Ishikawa (cell line): ENCODE data around the gene SRP72.

ENCODE experiments used
- TAF1 ChIP-seq: IDR thresholded peaks from 2 replicates; pipeline ENCODE4 v1.6.1; 2012; ENCODE audit warnings: low read depth, mild to moderate bottlenecking
- YY1 ChIP-seq: IDR thresholded peaks from 2 replicates; pipeline ENCODE4 v1.6.1; 2012; ENCODE audit warnings: low read depth

- TF ChIP-seq YY1 (no peak), TAF1 (no peak)
These were observed 32.7 kb upstream of the SRP72 start for GRCh38 chr4:56434599-56435139.
